KMS-11 (cell line): ENCODE data around the gene RTP5.
"Not testable (repeated sequence)": the region's sequence is repeated elsewhere in the genome, so short reads cannot be mapped to it uniquely, and the experiment has no call there.

Experiments
- H2AFZ ChIP-seq: fragments of 200-600 bp; sonication (generic); 2 replicates; pipeline ENCODE4 v1.6.1; 2016; ENCODE audit warnings: antibody characterized with exemption, mixed run types, low read depth
- H3K27ac ChIP-seq: fragments of 200-600 bp; sonication (generic); 2 replicates; pipeline ENCODE4 v1.6.1; 2016; ENCODE audit warnings: mild to moderate bottlenecking, mixed run types
- H3K27me3 ChIP-seq: fragments of 200-600 bp; sonication (generic); 2 replicates; pipeline ENCODE4 v1.6.1; 2017; ENCODE audit warnings: mild to moderate bottlenecking, low read depth, mixed run types, moderate library complexity; ENCODE audit not compliant: insufficient read depth
- H3K36me3 ChIP-seq: fragments of 200-600 bp; sonication (generic); 2 replicates; pipeline ENCODE4 v1.6.1; 2017; ENCODE audit warnings: mild to moderate bottlenecking, mixed run types; ENCODE audit not compliant: insufficient read depth
- H3K4me1 ChIP-seq: fragments of 200-600 bp; sonication (generic); 2 replicates; pipeline ENCODE4 v1.6.1; 2016; ENCODE audit warnings: mild to moderate bottlenecking, low read depth, mixed run types; ENCODE audit not compliant: poor library complexity, severe bottlenecking
- H3K4me2 ChIP-seq: fragments of 200-600 bp; sonication (generic); 2 replicates; pipeline ENCODE4 v1.7.0; 2016; ENCODE audit warnings: mild to moderate bottlenecking, mixed run types
- H3K4me3 ChIP-seq: fragments of 200-600 bp; sonication (generic); IDR thresholded peaks from 2 replicates; pipeline ENCODE4 v1.6.1; 2017; ENCODE audit warnings: low read depth, low read length, mixed read lengths; ENCODE audit not compliant: insufficient read depth
- H3K79me2 ChIP-seq: fragments of 200-600 bp; sonication (generic); 2 replicates; pipeline ENCODE4 v1.6.1; 2016; ENCODE audit warnings: low read depth, mixed run types; ENCODE audit not compliant: insufficient read depth
- H3K9ac ChIP-seq: fragments of 200-600 bp; sonication (generic); 2 replicates; pipeline ENCODE4 v1.6.1; 2016; ENCODE audit warnings: mild to moderate bottlenecking, mixed run types
- H4K20me1 ChIP-seq: fragments of 200-600 bp; sonication (generic); 2 replicates; pipeline ENCODE4 v1.6.1; 2016; ENCODE audit warnings: mild to moderate bottlenecking, mixed run types; ENCODE audit not compliant: insufficient read depth
- CTCF ChIP-seq: fragments of 200-600 bp; sonication (generic); conservative IDR thresholded peaks from 2 replicates; pipeline ENCODE4 v1.6.1; 2017; ENCODE audit warnings: low read depth, mild to moderate bottlenecking, antibody characterized with exemption, low read length, moderate library complexity, mixed read lengths

The RTP5 gene

GRCh38 chr2:241906826-241907570 lies 37.5 kb downstream of the RTP5 start:
- Histone ChIP-seq H3K36me3 (no peaks in the 10 kb centered on the region), H3K4me3 (no peak overlapping the region), H4K20me1 (no peaks in the 10 kb centered on the region), H3K27ac (no peak overlapping the region), H3K4me2 (no peak overlapping the region), H3K4me1 (no peaks in the 10 kb centered on the region), H3K9ac (no peak overlapping the region), H3K27me3 (no peaks in the 10 kb centered on the region), H3K79me2 (no peaks in the 10 kb centered on the region), H2AFZ (no peak overlapping the region)
- TF ChIP-seq CTCF: no peak

- not testable (repeated sequence) for H3K9ac ChIP-seq, H3K79me2 ChIP-seq, H3K4me1 ChIP-seq, H3K27me3 ChIP-seq, H2AFZ ChIP-seq, H4K20me1 ChIP-seq, H3K4me3 ChIP-seq, H3K36me3 ChIP-seq, H3K27ac ChIP-seq, H3K4me2 ChIP-seq
Observed at GRCh38 chr2:241907831-241908230, 38.3 kb downstream of the RTP5 start.

GRCh38 chr2:241908686-241909420 lies 39.3 kb downstream of the RTP5 start:
- H3K36me3 ChIP-seq: no peaks in the 10 kb centered on the region

GRCh38 chr2:241909769-241910168 lies 40.2 kb downstream of the RTP5 start:
- no peaks in the 10 kb centered on the region for H3K36me3 ChIP-seq
- H3K9ac ChIP-seq: no peak overlapping the region
- no peak overlapping the region for H3K4me3 ChIP-seq
- no peaks in the 10 kb centered on the region for H3K79me2 ChIP-seq
- no peak for TF ChIP-seq CTCF
- H3K4me2 ChIP-seq: no peak overlapping the region
- no peak overlapping the region for H3K27ac ChIP-seq
- no peaks in the 10 kb centered on the region for H3K4me1 ChIP-seq
- no peak overlapping the region for H2AFZ ChIP-seq
- no peaks in the 10 kb centered on the region for H4K20me1 ChIP-seq
- no peaks in the 10 kb centered on the region for H3K27me3 ChIP-seq

More at GRCh38 chr2:241908686-241909420, 39.3 kb downstream of the RTP5 start:
- no peaks in the 10 kb centered on the region for H3K79me2 ChIP-seq
- H3K4me1 ChIP-seq: no peaks in the 10 kb centered on the region
- no peak overlapping the region for H3K27ac ChIP-seq
- no peak overlapping the region for H3K4me2 ChIP-seq
- H3K9ac ChIP-seq: no peak overlapping the region
- no peak overlapping the region for H2AFZ ChIP-seq
- no peak for TF ChIP-seq CTCF
- H4K20me1 ChIP-seq: no peaks in the 10 kb centered on the region
- no peak overlapping the region for H3K4me3 ChIP-seq
- H3K27me3 ChIP-seq: no peaks in the 10 kb centered on the region
